Rectal smooth muscle tissue (tissue), 1 donor: Measurements from ENCODE around the gene FSTL5.

Experiments
- H3K27ac ChIP-seq: one replicate; pipeline ENCODE4 v1.7.0; 2013; ENCODE audit warnings: low read depth, low read length, inconsistent platforms
- H3K27me3 ChIP-seq: one replicate; pipeline ENCODE4 v1.7.0; 2013; ENCODE audit warnings: low read length; ENCODE audit not compliant: control insufficient read depth, insufficient read depth
- H3K36me3 ChIP-seq: one replicate; pipeline ENCODE4 v1.7.0; 2013; ENCODE audit warnings: low read length; ENCODE audit not compliant: control insufficient read depth, insufficient read depth
- H3K4me1 ChIP-seq: one replicate; pipeline ENCODE4 v1.7.0; 2013; ENCODE audit warnings: low read length; ENCODE audit not compliant: control insufficient read depth, insufficient read depth
- H3K4me3 ChIP-seq: one replicate; pipeline ENCODE4 v1.7.0; 2013; ENCODE audit warnings: low read length
- H3K9ac ChIP-seq: one replicate; pipeline ENCODE4 v1.7.0; 2013; ENCODE audit warnings: low read length

Gene FSTL5

GRCh38 chr4:162061214-162061613 is 102.6 kb downstream of the FSTL5 start:
- Histone ChIP-seq H3K9ac (no peak overlapping the region), H3K36me3 (no peaks in the 10 kb centered on the region), H3K27me3 (no peaks in the 10 kb centered on the region)

DNA sequence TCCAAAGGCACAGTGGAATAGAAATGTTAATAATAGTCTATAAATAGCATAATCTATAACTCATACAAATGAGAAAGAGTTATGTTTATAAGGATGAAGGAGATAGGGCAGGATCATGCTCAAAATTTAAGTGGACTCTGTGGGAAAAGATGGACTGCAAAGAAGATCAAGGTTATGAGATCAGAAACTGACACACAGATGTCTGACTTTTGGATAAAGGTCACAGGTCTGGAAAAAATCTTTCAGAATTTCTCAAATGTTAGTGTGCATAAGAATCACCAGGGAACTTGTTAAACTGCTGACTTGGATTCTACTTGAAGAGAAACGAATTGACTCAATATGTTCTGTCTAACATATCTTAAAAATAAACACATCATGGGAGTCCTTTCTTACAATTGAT is 104.1 kb downstream of the FSTL5 start:
- Histone ChIP-seq H3K36me3 (no peaks in the 10 kb centered on the region), H3K27ac (no peak overlapping the region), H3K4me1 (no peaks in the 10 kb centered on the region), H3K27me3 (no peaks in the 10 kb centered on the region), H3K4me3 (no peak overlapping the region), H3K9ac (no peak overlapping the region)

More at GRCh38 chr4:162061214-162061613, 102.6 kb downstream of the FSTL5 start:
- H3K4me1 ChIP-seq: no peaks in the 10 kb centered on the region
- H3K4me3 ChIP-seq: no peak overlapping the region
- no peak overlapping the region for H3K27ac ChIP-seq

- Histone ChIP-seq H3K27me3 (no peaks in the 10 kb centered on the region), H3K36me3 (no peaks in the 10 kb centered on the region), H3K9ac (no peak overlapping the region), H3K4me3 (no peak overlapping the region), H3K4me1 (no peaks in the 10 kb centered on the region), H3K27ac (no peak overlapping the region)
Observed at GRCh38 chr4:162056990-162057389, 106.8 kb downstream of the FSTL5 start.

DNA sequence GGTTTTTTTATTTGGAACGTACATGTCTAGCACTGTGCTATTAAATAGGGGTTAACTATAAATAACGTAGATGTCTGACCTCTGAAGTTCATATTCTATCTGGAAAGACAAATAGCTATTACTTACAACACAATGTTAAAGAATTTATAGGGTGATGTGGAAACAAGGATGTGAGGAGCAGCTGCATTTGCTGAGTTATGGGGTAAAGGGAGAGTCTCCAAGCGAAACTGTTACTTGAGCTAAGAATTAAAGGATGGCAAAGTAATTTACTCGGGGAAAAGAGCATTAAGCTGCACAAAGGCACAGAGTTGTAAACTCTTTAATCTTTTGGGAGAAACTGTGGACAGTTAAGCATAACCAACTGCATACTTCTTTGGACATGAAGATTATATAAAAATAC is 117.7 kb downstream of the FSTL5 start:
- no peaks in the 10 kb centered on the region for H3K27me3 ChIP-seq
- H3K4me1 ChIP-seq: no peaks in the 10 kb centered on the region
- no peak overlapping the region for H3K27ac ChIP-seq
- H3K9ac ChIP-seq: no peak overlapping the region
- H3K36me3 ChIP-seq: no peaks in the 10 kb centered on the region
- H3K4me3 ChIP-seq: no peak overlapping the region

- no peak overlapping the region for H3K27ac ChIP-seq
- H3K27me3 ChIP-seq: no peaks in the 10 kb centered on the region
- H3K36me3 ChIP-seq: no peaks in the 10 kb centered on the region
- H3K4me1 ChIP-seq: no peaks in the 10 kb centered on the region
- no peak overlapping the region for H3K4me3 ChIP-seq
- no peak overlapping the region for H3K9ac ChIP-seq
Observed at GRCh38 chr4:162038112-162038511, 125.7 kb downstream of the FSTL5 start.

DNA sequence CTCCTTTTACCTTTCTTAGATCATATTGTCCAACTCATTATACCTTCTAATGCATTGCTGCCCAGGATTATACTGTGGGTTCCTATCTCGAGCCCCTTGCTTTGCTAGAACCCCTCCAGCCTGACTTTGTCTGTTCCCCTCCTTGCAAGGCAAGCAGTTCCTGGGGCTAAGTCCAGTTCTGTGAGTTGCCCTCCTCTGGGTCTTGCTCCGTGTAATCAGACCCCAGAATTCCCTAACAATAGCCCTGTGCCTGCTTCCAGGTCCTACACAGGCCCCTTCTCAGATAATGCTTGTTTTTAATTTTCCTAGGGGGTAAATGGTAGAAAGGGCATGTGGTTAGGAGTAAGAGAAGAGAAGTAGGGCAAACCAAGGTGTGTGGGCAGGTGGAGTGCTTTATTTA is 145.9 kb downstream of the FSTL5 start:
- Histone ChIP-seq H3K4me1 (no peaks in the 10 kb centered on the region), H3K4me3 (no peak overlapping the region), H3K36me3 (no peaks in the 10 kb centered on the region), H3K27ac (no peak overlapping the region), H3K9ac (no peak overlapping the region), H3K27me3 (no peaks in the 10 kb centered on the region)

DNA sequence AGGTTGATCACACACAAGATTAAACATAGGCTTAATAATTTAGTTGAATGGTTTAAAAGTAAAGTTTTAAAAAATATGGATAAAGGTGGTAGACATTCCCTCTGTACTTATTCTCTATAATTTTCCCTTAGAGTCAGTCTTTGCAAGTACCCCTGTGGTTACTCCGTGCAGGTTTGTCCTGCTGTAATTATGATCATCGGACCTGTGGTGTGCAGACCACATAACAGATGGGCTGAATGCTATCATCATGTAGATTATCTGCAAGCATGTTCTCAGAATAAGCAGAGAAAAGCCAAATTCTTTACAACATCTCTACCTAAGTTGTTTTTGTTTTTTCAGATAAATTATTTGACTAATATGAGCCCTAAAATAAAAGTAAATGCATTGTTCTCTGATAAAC is 146.8 kb downstream of the FSTL5 start:
- Histone ChIP-seq H3K27me3 (no peaks in the 10 kb centered on the region), H3K27ac (no peak overlapping the region), H3K4me3 (no peak overlapping the region), H3K9ac (no peak overlapping the region), H3K36me3 (no peaks in the 10 kb centered on the region), H3K4me1 (no peaks in the 10 kb centered on the region)

DNA sequence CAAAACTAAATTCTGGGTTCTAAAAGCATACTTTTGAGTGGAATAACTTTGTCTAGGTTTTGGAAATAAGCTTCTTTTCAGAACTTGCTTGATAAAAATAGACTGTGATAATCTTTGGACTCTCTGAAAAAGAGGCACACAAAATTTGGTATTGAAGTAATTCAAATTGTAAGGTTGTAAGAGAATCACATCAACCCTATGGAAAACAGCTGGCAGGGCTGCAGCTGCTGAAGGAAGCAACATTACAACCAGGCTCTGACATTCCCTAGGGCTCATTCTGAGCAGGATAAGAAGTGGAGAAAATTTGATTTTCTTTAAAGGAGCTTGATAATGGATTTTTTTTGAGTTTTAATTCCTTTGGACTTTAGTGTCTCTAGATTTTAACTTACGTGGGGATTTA is 147.6 kb downstream of the FSTL5 start:
- H3K9ac ChIP-seq: no peak overlapping the region
- H3K4me3 ChIP-seq: no peak overlapping the region
- H3K27me3 ChIP-seq: no peaks in the 10 kb centered on the region
- H3K4me1 ChIP-seq: no peaks in the 10 kb centered on the region
- no peaks in the 10 kb centered on the region for H3K36me3 ChIP-seq
- H3K27ac ChIP-seq: no peak overlapping the region

DNA sequence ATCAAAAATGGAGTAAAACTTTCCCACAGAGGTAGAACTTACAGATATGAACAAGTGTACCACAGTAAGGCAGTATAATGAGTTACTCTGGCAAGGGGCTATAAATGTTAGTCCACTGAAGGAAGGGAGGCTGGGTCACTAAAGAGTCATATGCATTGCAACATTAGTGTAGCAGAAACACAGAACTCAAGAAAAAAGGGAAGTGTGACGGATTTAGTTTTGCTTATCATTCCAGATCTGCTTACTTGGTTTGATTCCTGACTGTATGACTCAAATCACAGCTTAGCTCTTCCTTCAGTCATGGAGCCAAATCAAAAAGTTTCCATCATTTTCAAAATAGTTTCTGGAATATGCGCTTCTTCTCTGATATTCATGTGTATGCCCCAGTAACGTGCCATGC is 148.7 kb downstream of the FSTL5 start:
- no peaks in the 10 kb centered on the region for H3K27me3 ChIP-seq
- H3K4me1 ChIP-seq: no peaks in the 10 kb centered on the region
- no peak overlapping the region for H3K4me3 ChIP-seq
- H3K36me3 ChIP-seq: no peaks in the 10 kb centered on the region
- no peak overlapping the region for H3K9ac ChIP-seq
- H3K27ac ChIP-seq: no peak overlapping the region

GRCh38 chr4:162011089-162011488 is 152.7 kb downstream of the FSTL5 start:
- Histone ChIP-seq H3K4me3 (no peak overlapping the region), H3K27ac (no peak overlapping the region), H3K36me3 (no peaks in the 10 kb centered on the region), H3K27me3 (no peaks in the 10 kb centered on the region), H3K4me1 (no peaks in the 10 kb centered on the region), H3K9ac (no peak overlapping the region)

DNA sequence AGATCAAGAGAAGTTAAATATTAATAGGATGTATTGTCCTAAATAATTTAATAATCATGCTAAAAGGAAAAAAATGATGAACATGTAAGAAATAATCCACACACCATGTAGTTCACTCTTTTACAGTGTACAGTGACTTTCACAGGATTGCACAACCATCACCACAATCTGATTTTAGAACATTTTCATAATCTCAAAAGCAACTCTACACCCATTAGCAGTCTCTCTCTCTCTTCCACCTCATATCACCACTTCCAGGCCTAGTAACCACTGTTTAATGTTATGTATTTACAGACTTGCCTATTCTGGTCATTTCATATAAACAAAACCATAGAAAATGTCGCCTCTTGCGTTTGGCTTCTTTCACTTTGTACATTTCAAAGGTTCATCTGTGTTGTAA is 153.4 kb downstream of the FSTL5 start:
- no peak overlapping the region for H3K4me3 ChIP-seq
- H3K27me3 ChIP-seq: no peaks in the 10 kb centered on the region
- H3K9ac ChIP-seq: no peak overlapping the region
- H3K27ac ChIP-seq: no peak overlapping the region
- H3K36me3 ChIP-seq: no peaks in the 10 kb centered on the region
- no peaks in the 10 kb centered on the region for H3K4me1 ChIP-seq

DNA sequence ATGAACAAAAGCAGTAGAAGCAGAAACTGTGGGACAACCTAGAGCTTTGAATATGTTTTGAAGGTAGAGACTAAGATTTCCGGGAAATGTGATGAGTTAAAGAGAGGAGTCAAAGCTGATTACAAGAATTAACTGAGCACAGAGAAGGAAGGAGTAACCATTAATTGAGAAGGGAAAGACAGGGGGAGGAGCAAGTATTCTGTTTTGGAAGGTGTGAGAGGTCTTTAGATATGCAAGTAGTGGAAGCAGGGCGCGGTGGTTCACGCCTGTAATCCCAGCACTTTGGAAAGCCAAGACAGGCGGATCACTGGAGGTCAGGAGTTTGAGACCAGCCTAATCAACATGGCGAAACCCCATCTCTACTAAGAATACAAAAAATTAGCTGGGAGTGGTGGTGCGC is 171.5 kb downstream of the FSTL5 start:
- no peak overlapping the region for H3K27ac ChIP-seq
- no peaks in the 10 kb centered on the region for H3K36me3 ChIP-seq
- no peaks in the 10 kb centered on the region for H3K4me1 ChIP-seq
- no peaks in the 10 kb centered on the region for H3K27me3 ChIP-seq
- no peak overlapping the region for H3K9ac ChIP-seq
- no peak overlapping the region for H3K4me3 ChIP-seq

GRCh38 chr4:161991811-161992210 is 172.0 kb downstream of the FSTL5 start:
- no peak overlapping the region for H3K9ac ChIP-seq
- H3K4me3 ChIP-seq: no peak overlapping the region
- H3K4me1 ChIP-seq: no peaks in the 10 kb centered on the region
- no peaks in the 10 kb centered on the region for H3K27me3 ChIP-seq
- no peak overlapping the region for H3K27ac ChIP-seq
- H3K36me3 ChIP-seq: no peaks in the 10 kb centered on the region

DNA sequence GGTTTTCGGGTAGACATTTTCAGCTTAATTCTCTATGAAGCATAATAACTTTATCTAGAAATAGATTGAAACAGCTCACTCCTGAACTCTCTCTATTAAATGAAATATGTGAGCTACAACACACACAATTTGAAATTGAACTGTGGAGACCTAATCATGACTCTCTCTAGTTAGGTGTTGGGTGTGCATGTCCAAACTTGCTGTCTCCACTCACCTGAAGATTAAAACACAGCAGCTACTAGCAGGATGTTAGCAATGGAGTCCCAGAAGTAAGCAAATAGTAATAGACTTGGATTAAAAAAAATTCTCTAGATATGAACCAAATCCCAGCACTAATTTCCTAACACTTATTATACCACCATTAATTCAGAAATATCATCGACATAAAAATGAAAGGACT is 173.1 kb downstream of the FSTL5 start:
- H3K4me1 ChIP-seq: no peaks in the 10 kb centered on the region
- no peaks in the 10 kb centered on the region for H3K36me3 ChIP-seq
- no peaks in the 10 kb centered on the region for H3K27me3 ChIP-seq
- no peak overlapping the region for H3K27ac ChIP-seq
- H3K9ac ChIP-seq: no peak overlapping the region
- no peak overlapping the region for H3K4me3 ChIP-seq
